Spleen (tissue), 7 donors: ENCODE data around the gene TEX52.

Source experiments
- CTCF ChIP-seq, 11 experiments: fragments of 200-600 bp in 7 of 11; fragments of 450-650 bp in 4 of 11; sonication (generic) in 4 of 11; IDR thresholded peaks in 8 of 11; conservative IDR thresholded peaks in 3 of 11; 1 replicate in 7 of 11; 2 replicates in 4 of 11; pipeline versions ENCODE4 v1.4.0 to v1.8.0; 2016 to 2021; ENCODE audit warnings: antibody characterized with exemption in 11 of 11, inconsistent platforms in 4 of 11, mild to moderate bottlenecking in 1 of 11
- POLR2A ChIP-seq, 3 donors: fragments of 450-650 bp; IDR thresholded peaks; one replicate each; pipeline ENCODE4 v1.5.1; 2017; ENCODE audit warnings: antibody characterized with exemption in 3 of 3, mild to moderate bottlenecking in 1 of 3
- POLR2AphosphoS5 ChIP-seq, 3 donors: sonication (generic); formaldehyde crosslinking; IDR thresholded peaks; one replicate each; pipeline ENCODE4 v1.5.1; 2017; ENCODE audit warnings: antibody characterized with exemption in 3 of 3
- donor health status: DM: no; HTN: no; CAD: no; lungs with moderate emphysema.
- donor health status: DM: no; HTN: no; CAD: no.
- donor health status: DM: no; HTN: no; CAD: no.

DNA sequence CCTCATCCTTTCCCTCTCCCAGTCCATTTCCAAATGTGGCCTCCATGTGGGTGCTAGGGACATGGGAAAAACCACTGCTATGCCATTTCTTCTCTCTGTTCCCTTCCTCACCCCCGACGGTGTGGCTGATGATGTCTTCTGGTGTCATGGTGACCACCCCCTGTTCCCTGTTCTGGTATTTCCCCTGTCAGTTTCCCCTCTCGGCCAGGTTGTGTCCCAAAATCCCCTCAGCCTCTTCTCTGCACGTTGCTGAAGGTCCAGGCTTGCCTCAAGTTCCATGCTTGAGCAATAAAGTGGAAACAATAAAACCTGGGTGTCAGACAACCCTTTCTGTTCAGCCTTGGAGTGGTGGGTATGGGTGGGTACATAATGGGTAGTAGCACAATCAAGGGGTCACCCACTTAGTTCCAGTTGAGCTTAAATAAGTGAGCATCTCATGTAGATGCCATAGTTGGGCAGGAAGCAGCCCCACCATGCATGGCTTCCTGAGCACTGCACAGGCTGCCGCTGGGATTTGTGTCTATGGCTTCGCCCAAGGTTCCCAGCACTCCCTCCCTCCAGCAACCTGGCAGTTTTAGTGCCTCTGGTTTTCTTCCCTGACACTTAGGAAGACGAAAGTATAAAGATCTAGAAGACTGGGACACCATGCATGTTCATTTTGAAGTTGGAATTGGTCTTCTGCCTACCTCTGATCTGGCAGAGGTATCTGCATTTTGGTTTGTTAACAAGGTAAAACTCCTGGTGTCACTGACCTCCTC is 53.0 kb downstream of the TEX52 start:
- TF ChIP-seq CTCF (IDR thresholded peaks at IDR 0.05 in 8 of 11, conservative IDR thresholded peaks at IDR 0.05 in 3 of 11) = no peak
- TF ChIP-seq POLR2AphosphoS5 (IDR thresholded peaks at IDR 0.05) = no peak
- TF ChIP-seq POLR2A (IDR thresholded peaks at IDR 0.05) = no peak
